ENCODE data around the gene B3GNT5.

DNA sequence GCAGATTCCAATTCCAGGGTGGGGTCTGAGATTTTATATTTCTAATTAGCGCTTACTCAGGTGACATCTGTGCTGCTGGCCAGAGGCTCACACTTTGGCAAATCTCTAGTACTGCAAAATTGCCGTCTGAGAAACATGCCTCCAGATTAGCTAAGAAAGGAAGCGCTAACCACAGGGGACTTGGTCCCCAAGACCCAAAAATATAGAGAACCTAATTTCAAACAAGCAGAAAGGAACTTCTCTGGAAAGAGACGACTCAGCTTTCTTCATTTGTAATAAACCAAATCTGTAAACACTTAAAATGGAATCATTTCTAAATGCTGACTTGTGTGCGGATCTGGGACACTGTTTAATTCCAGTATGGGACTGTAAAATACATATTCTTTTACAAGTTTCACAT is 55.7 kb downstream of the B3GNT5 start:
- TF ChIP-seq CTCF (IDR thresholded peaks at IDR 0.05 in 4 of 5, conservative IDR thresholded peaks at IDR 0.05 in 1 of 5) (no peak), POLR2A (IDR thresholded peaks at IDR 0.05) (no peak)

All from gastrocnemius medialis (tissue), 4 donors.